Upper lobe of right lung (tissue), 1 donor: ENCODE results near the gene KCNQ5. TPM values are rescaled to one million over a fixed set of nuclear protein-coding genes. Genes with fewer than 3 reads are reported as not detected.

Source experiments
- ATAC-seq: fragments of 200-7000 bp; cut with Tn5 transposase; one replicate; pipeline ENCODE4 v1.9.1; 2020; ENCODE audit warnings: mild to moderate bottlenecking, moderate library complexity
- DNase-seq: peaks from one replicate; pipeline ENCODE4 v3.0.0-alpha.2; 2020
- H3K27ac ChIP-seq: fragments of 200-600 bp; one replicate; pipeline ENCODE4 v1.8.0; 2022
- H3K27me3 ChIP-seq: fragments of 200-600 bp; one replicate; pipeline ENCODE4 v1.8.0; 2022; ENCODE audit warnings: mild to moderate bottlenecking
- H3K36me3 ChIP-seq: fragments of 200-600 bp; one replicate; pipeline ENCODE4 v1.8.0; 2022
- H3K4me1 ChIP-seq: fragments of 200-600 bp; one replicate; pipeline ENCODE4 v1.8.0; 2022
- H3K4me3 ChIP-seq: fragments of 200-600 bp; one replicate; pipeline ENCODE4 v1.8.0; 2022; ENCODE audit warnings: mild to moderate bottlenecking
- H3K9me3 ChIP-seq: fragments of 200-600 bp; one replicate; pipeline ENCODE4 v1.8.0; 2022
- CTCF ChIP-seq: fragments of 200-600 bp; IDR thresholded peaks from one replicate; pipeline ENCODE4 v1.8.0; 2022; ENCODE audit warnings: antibody characterized with exemption
- intact Hi-C: fragments of 100-400 bp; cut with DNase I; formaldehyde crosslinking; loops from one replicate; pipeline ENCODE4 v1.11.0; 2022
- total RNA-seq: library from RNA; stranded (reverse); fragmentation: NEBNext Ultra II Directional; extraction: Animal tissue kit (Norgen Biotek cat#: 25700); gene quantifications from one replicate; pipeline ENCODE4 v1.2.1, GENCODE V29; 2021
- donor health status: DM: no; HTN: yes; CAD: no; lungs with severe emphysema.

Gene KCNQ5
- total RNA-seq, 1 donor from 2014 or later: 1.3 TPM

- Histone ChIP-seq H3K27me3 (no peaks in the 10 kb centered on the region), H3K4me3 (no peak overlapping the region), H3K36me3 (no peaks in the 10 kb centered on the region), H3K4me1 (no peaks in the 10 kb centered on the region), H3K9me3 (no peaks in the 10 kb centered on the region), H3K27ac (no peak overlapping the region)
- no peak for TF ChIP-seq CTCF
- intact Hi-C loops: no loop called here
- DNase-seq: no peak
- ATAC-seq: no peak
Observed at GRCh38 chr6:72755752-72756151, 133.9 kb downstream of the KCNQ5 start.

- Histone ChIP-seq H3K27ac (no peak overlapping the region), H3K36me3 (no peaks in the 10 kb centered on the region), H3K4me3 (no peak overlapping the region), H3K9me3 (no peaks in the 10 kb centered on the region), H3K4me1 (no peaks in the 10 kb centered on the region), H3K27me3 (no peaks in the 10 kb centered on the region)
- TF ChIP-seq CTCF: no peak
- ATAC-seq (no peak), DNase-seq (no peak)
- intact Hi-C loops: no loop called here
Observed at GRCh38 chr6:72757048-72757447, 135.2 kb downstream of the KCNQ5 start.

GRCh38 chr6:72757926-72758325 lies 136.1 kb downstream of the KCNQ5 start:
- no peaks in the 10 kb centered on the region for H3K9me3 ChIP-seq
- no peak overlapping the region for H3K27ac ChIP-seq
- no peak for DNase-seq
- no peak for ATAC-seq
- H3K4me1 ChIP-seq: no peaks in the 10 kb centered on the region
- no peaks in the 10 kb centered on the region for H3K36me3 ChIP-seq
- no peaks in the 10 kb centered on the region for H3K27me3 ChIP-seq
- intact Hi-C loops: no loop called here
- no peak for TF ChIP-seq CTCF
- H3K4me3 ChIP-seq: no peak overlapping the region

GRCh38 chr6:72758901-72759300 lies 137.0 kb downstream of the KCNQ5 start:
- H3K4me3 ChIP-seq: no peak overlapping the region
- H3K9me3 ChIP-seq: no peaks in the 10 kb centered on the region
- H3K27me3 ChIP-seq: no peaks in the 10 kb centered on the region
- H3K36me3 ChIP-seq: no peaks in the 10 kb centered on the region
- H3K27ac ChIP-seq: no peak overlapping the region
- intact Hi-C loops: no loop called here
- no peak for TF ChIP-seq CTCF
- no peaks in the 10 kb centered on the region for H3K4me1 ChIP-seq
- ATAC-seq (no peak), DNase-seq (no peak)

- no peak for DNase-seq
- H3K9me3 ChIP-seq: no peaks in the 10 kb centered on the region
- H3K27me3 ChIP-seq: no peaks in the 10 kb centered on the region
- H3K4me1 ChIP-seq: no peaks in the 10 kb centered on the region
- H3K4me3 ChIP-seq: no peak overlapping the region
- peak; percentile 37 for ATAC-seq
- TF ChIP-seq CTCF: no peak
- intact Hi-C loops: no loop called here
- H3K36me3 ChIP-seq: no peaks in the 10 kb centered on the region
- H3K27ac ChIP-seq: no peak overlapping the region
Observed at GRCh38 chr6:72760114-72760793, 138.4 kb downstream of the KCNQ5 start.

GRCh38 chr6:72761761-72762160 lies 139.9 kb downstream of the KCNQ5 start:
- TF ChIP-seq CTCF: no peak
- no peak overlapping the region for H3K27ac ChIP-seq
- H3K4me3 ChIP-seq: no peak overlapping the region
- no peaks in the 10 kb centered on the region for H3K9me3 ChIP-seq
- DNase-seq (no peak), ATAC-seq (no peak)
- intact Hi-C loops: no loop called here
- H3K36me3 ChIP-seq: no peaks in the 10 kb centered on the region
- H3K4me1 ChIP-seq: no peaks in the 10 kb centered on the region
- H3K27me3 ChIP-seq: no peaks in the 10 kb centered on the region
